ENCODE results near the gene ATP8A2. TPM values are rescaled to one million over a fixed set of nuclear protein-coding genes. Genes with fewer than 3 reads are reported as not detected.

The ATP8A2 gene
- total and polyA plus RNA-seq, 2 of the 8 experiments (the other 6 are each of a cell fraction or from before 2014, with no cell fraction given): 2.4 to 8.3 TPM

DNA sequence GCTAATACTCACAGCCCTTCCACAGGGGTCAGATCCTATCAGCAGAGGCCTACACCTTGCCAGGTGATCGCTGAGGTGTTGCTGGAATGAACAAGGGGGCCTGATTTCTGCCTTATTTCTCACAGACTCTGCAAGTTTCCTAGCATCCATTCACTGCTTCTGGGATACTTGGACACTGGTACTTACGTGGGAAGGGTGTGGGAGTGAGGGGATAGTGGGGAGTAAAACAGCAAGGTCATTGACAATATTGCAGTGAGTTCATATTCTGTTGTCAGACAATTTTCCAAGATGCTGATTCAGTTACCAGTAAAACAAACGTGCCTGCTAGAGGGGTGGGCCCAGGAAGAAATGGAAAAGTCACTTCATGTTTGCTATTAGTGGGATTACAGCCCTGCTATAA, 403.5 kb downstream of the ATP8A2 start:
- FAIRE-seq: no peak

More for the DNA sequence above, 403.5 kb downstream of the ATP8A2 start:
- no peaks in the 10 kb centered on the region for H3K36me3 ChIP-seq (ENCODE audit: control insufficient read depth in 2 of 4, insufficient read depth in 4 of 4, low read length in 3 of 4)
- POLR2A ChIA-PET (ENCODE audit: partially characterized antibody): interaction anchor here (1.8 kb wide), 1 partner anchor 276 kb away, joined by 3 read pairs; no protein-coding TSS in a partner anchor
- no peaks in the 10 kb centered on the region for H3K79me2 ChIP-seq (ENCODE audit: control insufficient read depth in 1 of 2, insufficient read depth in 2 of 2, low read length in 2 of 2)
- no peak overlapping the region for H2AK5ac ChIP-seq (ENCODE audit: low read depth, low read length)
- H3K4me1 ChIP-seq (replicated peaks in 1 of 4; ENCODE audit: control insufficient read depth in 3 of 4, insufficient read depth in 4 of 4, low read length in 3 of 4): peaks cover 4 to 12% (median 8%) of the 10 kb centered on the region in 4 experiments
- H2BK120ac ChIP-seq (replicated peaks; ENCODE audit: low read depth, low read length): no peak overlapping the region
- no peaks in the 10 kb centered on the region for H3K23me2 ChIP-seq (ENCODE audit: low read depth, low read length)
- no peak overlapping the region for H3K14ac ChIP-seq (ENCODE audit: insufficient read length)
- no peak overlapping the region for H3K4me3 ChIP-seq (ENCODE audit: extremely low read depth in 1 of 4, insufficient read depth in 2 of 4, low read depth in 3 of 4, low read length in 4 of 4)
- H2AFZ ChIP-seq (ENCODE audit: low read length): no peak overlapping the region
- no peak overlapping the region for H2BK5ac ChIP-seq (ENCODE audit: low read depth, low read length)
- no peak overlapping the region for H3K4ac ChIP-seq (replicated peaks; ENCODE audit: insufficient read length, low read depth, low read length)
- H4K91ac ChIP-seq (replicated peaks; ENCODE audit: insufficient read length, low read length): no peak overlapping the region
- DNase-seq (ENCODE audit: low read depth in 1 of 2, low spot score in 2 of 2): no peak
- no peak overlapping the region for H4K8ac ChIP-seq (ENCODE audit: extremely low read depth, insufficient read depth, low read length)
- H3K9ac ChIP-seq (replicated peaks in 1 of 4; ENCODE audit: extremely low read depth in 1 of 4, low read depth in 3 of 4, low read length in 3 of 4): no peak overlapping the region
- 73% methylated on average over 3 of the region's 3 CpGs; no CpG with 5 or more reads in 1 of the 2 experiments for WGBS, 2 experiments (ENCODE audit: extremely low coverage in 1 of 2, insufficient coverage in 1 of 2, insufficient read length in 1 of 2, insufficient replicate concordance in 2 of 2, low coverage in 1 of 2, low lambda C conversion rate in 2 of 2, missing lambda C conversion rate in 1 of 2)
- no peak overlapping the region for H2BK12ac ChIP-seq (ENCODE audit: low read depth, low read length)
- no peaks in the 10 kb centered on the region for H4K20me1 ChIP-seq (replicated peaks in 1 of 2; ENCODE audit: control insufficient read depth in 1 of 2, insufficient read depth in 2 of 2, low read length in 2 of 2)
- H4K5ac ChIP-seq (ENCODE audit: insufficient read length, low read depth, low read length): no peak overlapping the region
- no peak overlapping the region for H2BK20ac ChIP-seq (ENCODE audit: low read length)
- H3K56ac ChIP-seq (replicated peaks; ENCODE audit: insufficient read length, low read depth, low read length): no peak overlapping the region
- no peak overlapping the region for H3K18ac ChIP-seq (ENCODE audit: extremely low read depth, low read length)
- H3K79me1 ChIP-seq (ENCODE audit: low read depth, low read length): no peaks in the 10 kb centered on the region
- H3K27me3 ChIP-seq (replicated peaks in 1 of 4; ENCODE audit: control insufficient read depth in 3 of 4, extremely low read depth in 1 of 4, insufficient read depth in 3 of 4, low read length in 3 of 4): no peaks in the 10 kb centered on the region
- H2BK15ac ChIP-seq (ENCODE audit: low read length): no peak overlapping the region; the same call in 1 of the 2 replicates
- H3K4me2 ChIP-seq (ENCODE audit: insufficient read depth in 1 of 2, low read depth in 2 of 2, low read length in 2 of 2): no peak overlapping the region
- H3K9me3 ChIP-seq (ENCODE audit: insufficient read depth in 2 of 2, low read depth in 1 of 2, low read length in 1 of 2): no peaks in the 10 kb centered on the region
- no peak overlapping the region for H3K27ac ChIP-seq (ENCODE audit: low read depth, low read length)
- H3K23ac ChIP-seq (ENCODE audit: insufficient read length): no peak overlapping the region
- TF ChIP-seq HDAC6 (IDR thresholded peaks at IDR 0.05; ENCODE audit: low read depth, low read length) (no peak), KDM4A (IDR thresholded peaks at IDR 0.05; ENCODE audit: low read depth, low read length, severe bottlenecking) (no peak), SP1 (IDR thresholded peaks at IDR 0.05; ENCODE audit: low read depth, low read length) (no peak), CHD1 (IDR thresholded peaks at IDR 0.05; ENCODE audit: low read depth, low read length) (no peak), TAF7 (optimal IDR thresholded peaks at IDR 0.05; ENCODE audit: borderline replicate concordance, low read depth, low read length) (no peak), BACH1 (IDR thresholded peaks at IDR 0.05; ENCODE audit: low read length) (no peak), SP2 (IDR thresholded peaks at IDR 0.05; ENCODE audit: low read length) (no peak), RAD21 (IDR thresholded peaks at IDR 0.05 in 1 of 2, conservative IDR thresholded peaks at IDR 0.05 in 1 of 2; ENCODE audit: low read depth in 2 of 2, low read length in 2 of 2) (no peak), BRCA1 (IDR thresholded peaks at IDR 0.05; ENCODE audit: low read depth, low read length) (no peak), PHF8 (conservative IDR thresholded peaks at IDR 0.05; ENCODE audit: low read depth, low read length) (no peak)
- TF ChIP-seq, protein P1, sequence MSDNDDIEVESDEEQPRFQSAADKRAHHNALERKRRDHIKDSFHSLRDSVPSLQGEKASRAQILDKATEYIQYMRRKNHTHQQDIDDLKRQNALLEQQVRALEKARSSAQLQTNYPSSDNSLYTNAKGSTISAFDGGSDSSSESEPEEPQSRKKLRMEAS (IDR thresholded peaks at IDR 0.05): no peak
- CTCF ChIA-PET (ENCODE audit: partially characterized antibody): interaction anchor here (1.1 to 2.0 kb wide), 2 partner anchors 9 to 11 kb away, joined by 3 to 4 read pairs; no protein-coding TSS in a partner anchor

Data from H1 (cell line).